ENCODE measurements around the gene GOLGA6L7. TPM values are rescaled to one million over a fixed set of nuclear protein-coding genes. Genes with fewer than 3 reads are reported as not detected.
"Not testable (repeated sequence)": the region's sequence is repeated elsewhere in the genome, so short reads cannot be mapped to it uniquely, and the experiment has no call there.

GOLGA6L7 gene
- polyA plus RNA-seq, 4 donors, result 0.03 TPM; not detected in 3

- not testable (repeated sequence) for H3K36me3 ChIP-seq (ENCODE audit: control insufficient read depth in 3 of 3, insufficient read depth in 2 of 3, low read depth in 1 of 3, low read length in 3 of 3); H3K27me3 ChIP-seq (ENCODE audit: control insufficient read depth in 3 of 3, insufficient read depth in 3 of 3, low read length in 3 of 3); H3K9me3 ChIP-seq (ENCODE audit: control insufficient read depth in 2 of 2, insufficient read depth in 1 of 2, low read depth in 1 of 2, low read length in 1 of 2); H3K27ac ChIP-seq (ENCODE audit: low read depth in 1 of 3, low read length in 2 of 3); H3K4me3 ChIP-seq (ENCODE audit: low read depth in 1 of 3, low read length in 3 of 3); FAIRE-seq; DNase-seq; H3K4me1 ChIP-seq (ENCODE audit: control insufficient read depth in 3 of 3, insufficient read depth in 2 of 3, low read depth in 1 of 3, low read length in 2 of 3)
- 56 to 69% (median 68%) methylated on average over 10 of the region's 15 CpGs for WGBS, 3 donors
Observed at GRCh38 chr15:28819019-28819929, 29.2 kb downstream of the GOLGA6L7 start.

GRCh38 chr15:28818168-28818567, 30.3 kb downstream of the GOLGA6L7 start:
- not testable (repeated sequence) for H3K4me3 ChIP-seq (ENCODE audit: low read depth in 1 of 3, low read length in 3 of 3); DNase-seq; H3K9me3 ChIP-seq (ENCODE audit: control insufficient read depth in 2 of 2, insufficient read depth in 1 of 2, low read depth in 1 of 2, low read length in 1 of 2); H3K36me3 ChIP-seq (ENCODE audit: control insufficient read depth in 3 of 3, insufficient read depth in 2 of 3, low read depth in 1 of 3, low read length in 3 of 3); H3K4me1 ChIP-seq (ENCODE audit: control insufficient read depth in 3 of 3, insufficient read depth in 2 of 3, low read depth in 1 of 3, low read length in 2 of 3); H3K27me3 ChIP-seq (ENCODE audit: control insufficient read depth in 3 of 3, insufficient read depth in 3 of 3, low read length in 3 of 3); FAIRE-seq; H3K27ac ChIP-seq (ENCODE audit: low read depth in 1 of 3, low read length in 2 of 3)
- 61 to 85% methylated on average over 2 of the region's 3 CpGs; no CpG with 5 or more reads in 1 of the 3 donors for WGBS, 3 donors

- H3K4me1 ChIP-seq (ENCODE audit: control insufficient read depth in 3 of 3, insufficient read depth in 2 of 3, low read depth in 1 of 3, low read length in 2 of 3); H3K4me3 ChIP-seq (ENCODE audit: low read depth in 1 of 3, low read length in 3 of 3); FAIRE-seq; H3K27me3 ChIP-seq (ENCODE audit: control insufficient read depth in 3 of 3, insufficient read depth in 3 of 3, low read length in 3 of 3); H3K36me3 ChIP-seq (ENCODE audit: control insufficient read depth in 3 of 3, insufficient read depth in 2 of 3, low read depth in 1 of 3, low read length in 3 of 3); DNase-seq; H3K27ac ChIP-seq (ENCODE audit: low read depth in 1 of 3, low read length in 2 of 3); H3K9me3 ChIP-seq (ENCODE audit: control insufficient read depth in 2 of 2, insufficient read depth in 1 of 2, low read depth in 1 of 2, low read length in 1 of 2): not testable (repeated sequence)
Observed at GRCh38 chr15:28814059-28814458, 34.4 kb downstream of the GOLGA6L7 start.

- not testable (repeated sequence) for H3K4me3 ChIP-seq (ENCODE audit: low read depth in 1 of 3, low read length in 3 of 3); DNase-seq; H3K9me3 ChIP-seq (ENCODE audit: control insufficient read depth in 2 of 2, insufficient read depth in 1 of 2, low read depth in 1 of 2, low read length in 1 of 2); H3K36me3 ChIP-seq (ENCODE audit: control insufficient read depth in 3 of 3, insufficient read depth in 2 of 3, low read depth in 1 of 3, low read length in 3 of 3); H3K27ac ChIP-seq (ENCODE audit: low read depth in 1 of 3, low read length in 2 of 3); H3K4me1 ChIP-seq (ENCODE audit: control insufficient read depth in 3 of 3, insufficient read depth in 2 of 3, low read depth in 1 of 3, low read length in 2 of 3); H3K27me3 ChIP-seq (ENCODE audit: control insufficient read depth in 3 of 3, insufficient read depth in 3 of 3, low read length in 3 of 3); FAIRE-seq
- 38 to 43% (median 43%) methylated on average over 1 of the region's 2 CpGs for WGBS, 3 donors
Observed at GRCh38 chr15:28813392-28813791, 35.1 kb downstream of the GOLGA6L7 start.

- not testable (repeated sequence) for H3K36me3 ChIP-seq (ENCODE audit: control insufficient read depth in 3 of 3, insufficient read depth in 2 of 3, low read depth in 1 of 3, low read length in 3 of 3); H3K27me3 ChIP-seq (ENCODE audit: control insufficient read depth in 3 of 3, insufficient read depth in 3 of 3, low read length in 3 of 3); DNase-seq; H3K4me3 ChIP-seq (ENCODE audit: low read depth in 1 of 3, low read length in 3 of 3); H3K27ac ChIP-seq (ENCODE audit: low read depth in 1 of 3, low read length in 2 of 3); H3K4me1 ChIP-seq (ENCODE audit: control insufficient read depth in 3 of 3, insufficient read depth in 2 of 3, low read depth in 1 of 3, low read length in 2 of 3); H3K9me3 ChIP-seq (ENCODE audit: control insufficient read depth in 2 of 2, insufficient read depth in 1 of 2, low read depth in 1 of 2, low read length in 1 of 2); FAIRE-seq
- WGBS, 3 donors, result 47 to 62% (median 55%) methylated on average over 4 of the region's 4 CpGs
Observed at GRCh38 chr15:28811852-28812550, 36.4 kb downstream of the GOLGA6L7 start.

- H3K4me1 ChIP-seq (ENCODE audit: control insufficient read depth in 3 of 3, insufficient read depth in 2 of 3, low read depth in 1 of 3, low read length in 2 of 3); H3K9me3 ChIP-seq (ENCODE audit: control insufficient read depth in 2 of 2, insufficient read depth in 1 of 2, low read depth in 1 of 2, low read length in 1 of 2); H3K27me3 ChIP-seq (ENCODE audit: control insufficient read depth in 3 of 3, insufficient read depth in 3 of 3, low read length in 3 of 3); H3K4me3 ChIP-seq (ENCODE audit: low read depth in 1 of 3, low read length in 3 of 3); DNase-seq; H3K27ac ChIP-seq (ENCODE audit: low read depth in 1 of 3, low read length in 2 of 3); FAIRE-seq; H3K36me3 ChIP-seq (ENCODE audit: control insufficient read depth in 3 of 3, insufficient read depth in 2 of 3, low read depth in 1 of 3, low read length in 3 of 3): not testable (repeated sequence)
- 78 to 94% (median 79%) methylated on average over 1 of the region's 1 CpG for WGBS, 3 donors
Observed at GRCh38 chr15:28810444-28810843, 38.0 kb downstream of the GOLGA6L7 start.

- not testable (repeated sequence) for H3K4me3 ChIP-seq (ENCODE audit: low read depth in 1 of 3, low read length in 3 of 3); H3K4me1 ChIP-seq (ENCODE audit: control insufficient read depth in 3 of 3, insufficient read depth in 2 of 3, low read depth in 1 of 3, low read length in 2 of 3); DNase-seq; FAIRE-seq; H3K36me3 ChIP-seq (ENCODE audit: control insufficient read depth in 3 of 3, insufficient read depth in 2 of 3, low read depth in 1 of 3, low read length in 3 of 3); H3K27me3 ChIP-seq (ENCODE audit: control insufficient read depth in 3 of 3, insufficient read depth in 3 of 3, low read length in 3 of 3); H3K27ac ChIP-seq (ENCODE audit: low read depth in 1 of 3, low read length in 2 of 3); H3K9me3 ChIP-seq (ENCODE audit: control insufficient read depth in 2 of 2, insufficient read depth in 1 of 2, low read depth in 1 of 2, low read length in 1 of 2)
- 72 to 74% (median 73%) methylated on average over 5 of the region's 5 CpGs for WGBS, 3 donors
Observed at GRCh38 chr15:28808136-28808535, 40.3 kb downstream of the GOLGA6L7 start.

GRCh38 chr15:28800366-28800765, 48.1 kb downstream of the GOLGA6L7 start:
- not testable (repeated sequence) for DNase-seq; H3K27me3 ChIP-seq (ENCODE audit: control insufficient read depth in 3 of 3, insufficient read depth in 3 of 3, low read length in 3 of 3); H3K4me1 ChIP-seq (ENCODE audit: control insufficient read depth in 3 of 3, insufficient read depth in 2 of 3, low read depth in 1 of 3, low read length in 2 of 3); FAIRE-seq; H3K36me3 ChIP-seq (ENCODE audit: control insufficient read depth in 3 of 3, insufficient read depth in 2 of 3, low read depth in 1 of 3, low read length in 3 of 3); H3K27ac ChIP-seq (ENCODE audit: low read depth in 1 of 3, low read length in 2 of 3); H3K9me3 ChIP-seq (ENCODE audit: control insufficient read depth in 2 of 2, insufficient read depth in 1 of 2, low read depth in 1 of 2, low read length in 1 of 2); H3K4me3 ChIP-seq (ENCODE audit: low read depth in 1 of 3, low read length in 3 of 3)
- 73 to 82% (median 74%) methylated on average over 1 to 2 of the region's 2 CpGs for WGBS, 3 donors
